ENCODE measurements around the gene ZNF747. TPM values are rescaled to one million over a fixed set of nuclear protein-coding genes. Genes with fewer than 3 reads are reported as not detected.
A peak's percentile ranks its signal among the peaks of the same experiment; 100 is the strongest.
"Not testable (repeated sequence)": the region's sequence is repeated elsewhere in the genome, so short reads cannot be mapped to it uniquely, and the experiment has no call there.

Gene ZNF747
- total RNA-seq, 3 donors from 2014 or later (not counting 1 experiment from before 2014, with no cell fraction given): 5.0 to 8.6 (median 6.3) TPM

- Histone ChIP-seq H3K4me1 (ENCODE audit: control insufficient read depth, insufficient read depth, low read length) (peaks cover 18% of the 10 kb centered on the region), H3K27ac (ENCODE audit: low read length) (peak overlapping the region; percentile 8), H3K27me3 (ENCODE audit: control insufficient read depth, insufficient read depth, low read length) (no peaks in the 10 kb centered on the region), H3K36me3 (ENCODE audit: control insufficient read depth, insufficient read depth, low read length) (peaks cover 11% of the 10 kb centered on the region), H3K4me3 (ENCODE audit: low read length) (peak overlapping the region; percentile 50), H3K9me3 (ENCODE audit: control insufficient read depth, insufficient read depth, low read length) (no peaks in the 10 kb centered on the region)
- ATAC-seq (no peak), DNase-seq (no peak)
- Mint-ChIP-seq H3K4me1 (peaks cover 14 to 29% of the 10 kb centered on the region in 2 donors), H3K27ac (no peak overlapping the region), H3K27me3 (ENCODE audit: low read depth in 2 of 2) (no peaks in the 10 kb centered on the region), H3K36me3 (peaks cover 8% of the 10 kb centered on the region), H3K9me3 (no peaks in the 10 kb centered on the region), H3K4me3 (peak overlapping the region; percentile 76)
- intact Hi-C loops (cut with micrococcal nuclease): loop anchor here (2.0 kb wide), 1 partner anchor 33 kb away; the partner anchor contains the start of gene ZNF764
- 51% methylated on average over 4 of the region's 4 CpGs for WGBS (ENCODE audit: insufficient coverage)
- no peak for TF ChIP-seq CTCF (IDR thresholded peaks at IDR 0.05)
These were observed 8.9 kb downstream of the ZNF747 start for GRCh38 chr16:30525844-30526136.

GRCh38 chr16:30524575-30525568 lies 9.8 kb downstream of the ZNF747 start:
- no peak overlapping the region for H3K27ac ChIP-seq (ENCODE audit: low read length)
- ATAC-seq: no peak
- H3K27me3 ChIP-seq (ENCODE audit: control insufficient read depth, insufficient read depth, low read length): no peaks in the 10 kb centered on the region
- DNase-seq: no peak
- Mint-ChIP-seq H3K9me3 (no peaks in the 10 kb centered on the region), H3K27ac (peak overlapping the region in 1 of 2 donors; percentile 14), H3K4me3 (peak overlapping the region; percentile 40), H3K36me3 (peaks cover 8% of the 10 kb centered on the region), H3K4me1 (peaks cover 14 to 29% of the 10 kb centered on the region in 2 donors), H3K27me3 (ENCODE audit: low read depth in 2 of 2) (no peaks in the 10 kb centered on the region)
- no peaks in the 10 kb centered on the region for H3K9me3 ChIP-seq (ENCODE audit: control insufficient read depth, insufficient read depth, low read length)
- no peak for TF ChIP-seq CTCF (IDR thresholded peaks at IDR 0.05)
- 96% methylated on average over 60 of the region's 60 CpGs for WGBS (ENCODE audit: insufficient coverage)
- H3K4me1 ChIP-seq (ENCODE audit: control insufficient read depth, insufficient read depth, low read length): peaks cover 18% of the 10 kb centered on the region
- intact Hi-C loops (cut with micrococcal nuclease): no loop called here
- H3K4me3 ChIP-seq (ENCODE audit: low read length): no peak overlapping the region
- H3K36me3 ChIP-seq (ENCODE audit: control insufficient read depth, insufficient read depth, low read length): peaks cover 19% of the 10 kb centered on the region

- peaks cover 15% of the 10 kb centered on the region for H3K36me3 Mint-ChIP-seq
- peak in 1 of 2 donors; percentile 24 for DNase-seq
- H3K9me3 Mint-ChIP-seq: no peaks in the 10 kb centered on the region
These were observed 10.7 kb downstream of the ZNF747 start for GRCh38 chr16:30523768-30524574.

GRCh38 chr16:30522702-30523463 lies 11.8 kb downstream of the ZNF747 start:
- intact Hi-C loops (cut with micrococcal nuclease); H3K9me3 Mint-ChIP-seq: not testable (repeated sequence)
- 92% methylated on average over 9 of the region's 12 CpGs for WGBS (ENCODE audit: insufficient coverage)

More at GRCh38 chr16:30523768-30524574, 10.7 kb downstream of the ZNF747 start:
- Histone ChIP-seq H3K9me3 (ENCODE audit: control insufficient read depth, insufficient read depth, low read length) (no peaks in the 10 kb centered on the region), H3K4me1 (ENCODE audit: control insufficient read depth, insufficient read depth, low read length) (peaks cover 18% of the 10 kb centered on the region), H3K4me3 (ENCODE audit: low read length) (no peak overlapping the region), H3K27ac (ENCODE audit: low read length) (no peak overlapping the region), H3K36me3 (ENCODE audit: control insufficient read depth, insufficient read depth, low read length) (peaks cover 28% of the 10 kb centered on the region), H3K27me3 (ENCODE audit: control insufficient read depth, insufficient read depth, low read length) (no peaks in the 10 kb centered on the region)
- no peak for ATAC-seq
- H3K4me3 Mint-ChIP-seq: peak overlapping the region; percentile 6
- no peak for TF ChIP-seq CTCF (IDR thresholded peaks at IDR 0.05)
- no peaks in the 10 kb centered on the region for H3K27me3 Mint-ChIP-seq (ENCODE audit: low read depth in 2 of 2)
- peaks cover 21 to 37% of the 10 kb centered on the region in 2 donors for H3K4me1 Mint-ChIP-seq
- WGBS (ENCODE audit: insufficient coverage): 90% methylated on average over 24 of the region's 26 CpGs
- intact Hi-C loops (cut with micrococcal nuclease): no loop called here
- H3K27ac Mint-ChIP-seq: no peak overlapping the region

More at GRCh38 chr16:30522702-30523463, 11.8 kb downstream of the ZNF747 start:
- H3K4me1 ChIP-seq (ENCODE audit: control insufficient read depth, insufficient read depth, low read length): peaks cover 24% of the 10 kb centered on the region
- H3K36me3 ChIP-seq (ENCODE audit: control insufficient read depth, insufficient read depth, low read length): peaks cover 39% of the 10 kb centered on the region
- H3K4me3 Mint-ChIP-seq: peak overlapping the region; percentile 39
- ATAC-seq; H3K27me3 Mint-ChIP-seq (ENCODE audit: low read depth in 2 of 2); H3K27me3 ChIP-seq (ENCODE audit: control insufficient read depth, insufficient read depth, low read length); H3K27ac ChIP-seq (ENCODE audit: low read length); H3K9me3 ChIP-seq (ENCODE audit: control insufficient read depth, insufficient read depth, low read length); H3K4me3 ChIP-seq (ENCODE audit: low read length); DNase-seq: not testable (repeated sequence)
- peaks cover 18% of the 10 kb centered on the region for H3K36me3 Mint-ChIP-seq
- peaks cover 19 to 30% of the 10 kb centered on the region in 2 donors for H3K4me1 Mint-ChIP-seq
- peak overlapping the region; percentile 22 to 79 for H3K27ac Mint-ChIP-seq
